AG20443 (cell line): ENCODE measurements around the gene MBNL2.

Experiments
- DNase-seq: peaks from one replicate; pipeline ENCODE4 v3.0.0; 2012; ENCODE audit warnings: low spot score, mixed read lengths

Gene MBNL2

GRCh38 chr13:97211300-97211699, 10.8 kb upstream of the MBNL2 start:
- DNase-seq = no peak

GRCh38 chr13:97212004-97212403, 10.1 kb upstream of the MBNL2 start:
- no peak for DNase-seq

- peak; percentile 66 for DNase-seq
These were observed 9.5 kb upstream of the MBNL2 start for GRCh38 chr13:97212601-97213040.

- no peak for DNase-seq
These were observed 7.2 kb upstream of the MBNL2 start for GRCh38 chr13:97214921-97215320.

- no peak for DNase-seq
These were observed 6.8 kb upstream of the MBNL2 start for GRCh38 chr13:97215325-97215724.

- DNase-seq = no peak
These were observed 2.9 kb upstream of the MBNL2 start for GRCh38 chr13:97219226-97219625.

GRCh38 chr13:97220151-97220900, 1.8 kb upstream of the MBNL2 start:
- no peak for DNase-seq

- no peak for DNase-seq
These were observed 1.1 kb upstream of the MBNL2 start for GRCh38 chr13:97221046-97221445.

GRCh38 chr13:97221466-97221865, 667 bp upstream of the MBNL2 start:
- DNase-seq = no peak

- DNase-seq = peak; percentile 25
These were observed 1.0 kb downstream of the MBNL2 start for GRCh38 chr13:97223037-97223710.

- DNase-seq = peak; percentile 71
These were observed 1.8 kb downstream of the MBNL2 start for GRCh38 chr13:97223711-97224541.

GRCh38 chr13:97224544-97225300, 2.6 kb downstream of the MBNL2 start:
- peak; percentile 43 for DNase-seq

GRCh38 chr13:97225533-97225932, 3.4 kb downstream of the MBNL2 start:
- DNase-seq = no peak

GRCh38 chr13:97226013-97226412, 3.9 kb downstream of the MBNL2 start:
- DNase-seq = no peak

- DNase-seq = no peak
These were observed 4.9 kb downstream of the MBNL2 start for GRCh38 chr13:97226788-97227627.

GRCh38 chr13:97228850-97229521, 6.9 kb downstream of the MBNL2 start:
- no peak for DNase-seq

- DNase-seq = no peak
These were observed 7.6 kb downstream of the MBNL2 start for GRCh38 chr13:97229699-97230098.

- no peak for DNase-seq
These were observed 9.1 kb downstream of the MBNL2 start for GRCh38 chr13:97231118-97231828.

GRCh38 chr13:97231829-97232196, 9.7 kb downstream of the MBNL2 start:
- DNase-seq = peak; percentile 35

- no peak for DNase-seq
These were observed 11.4 kb downstream of the MBNL2 start for GRCh38 chr13:97233499-97233898.
